Measurements from ENCODE around the gene CRIP3.

The CRIP3 gene

GRCh38 chr6:43260791-43261190 is 47.8 kb downstream of the CRIP3 start:
- no peaks in the 10 kb centered on the region for H3K79me2 ChIP-seq (ENCODE audit: control insufficient read depth, insufficient read depth, low read length, poor library complexity)
- no peak overlapping the region for H2BK5ac ChIP-seq (ENCODE audit: low read depth, low read length, poor library complexity)
- H3K4me3 ChIP-seq (ENCODE audit: low read depth, low read length): no peak overlapping the region
- H3K4me2 ChIP-seq (ENCODE audit: low read length): no peak overlapping the region
- H3K27ac ChIP-seq (ENCODE audit: low read depth, low read length): no peak overlapping the region
- no peak overlapping the region for H3K18ac ChIP-seq (ENCODE audit: low read length)
- H3K4ac ChIP-seq (ENCODE audit: low read depth, low read length): no peak overlapping the region
- H3K23ac ChIP-seq (ENCODE audit: low read length): no peak overlapping the region
- H2AK5ac ChIP-seq (ENCODE audit: low read length): no peak overlapping the region
- H3K4me1 ChIP-seq (ENCODE audit: control insufficient read depth in 1 of 2, insufficient read depth in 2 of 2, low read length in 2 of 2): no peaks in the 10 kb centered on the region
- DNase-seq: no peak
- no peaks in the 10 kb centered on the region for H3K36me3 ChIP-seq (ENCODE audit: control insufficient read depth in 1 of 2, insufficient read depth in 2 of 2, low read length in 2 of 2)
- no peak overlapping the region for H2AFZ ChIP-seq (ENCODE audit: insufficient read depth, low read length, poor library complexity)
- no peaks in the 10 kb centered on the region for H3K79me1 ChIP-seq (ENCODE audit: low read length)
- H2BK12ac ChIP-seq (ENCODE audit: low read length): no peak overlapping the region
- H4K91ac ChIP-seq (ENCODE audit: low read depth, low read length): no peak overlapping the region
- H2BK120ac ChIP-seq (ENCODE audit: insufficient read depth, low read length, poor library complexity): no peak overlapping the region
- H4K12ac ChIP-seq (ENCODE audit: low read depth, low read length): no peak overlapping the region
- H3K9ac ChIP-seq (ENCODE audit: low read length): no peak overlapping the region
- no peaks in the 10 kb centered on the region for H3K27me3 ChIP-seq (ENCODE audit: insufficient read depth, low read length)
- H3K9me3 ChIP-seq (ENCODE audit: insufficient read depth, low read depth, low read length): no peaks in the 10 kb centered on the region
- H3K14ac ChIP-seq (ENCODE audit: low read length): no peak overlapping the region
- no peak overlapping the region for H4K8ac ChIP-seq (ENCODE audit: low read depth, low read length)
- no CpG with 5 or more reads among the region's 4 CpGs for WGBS (ENCODE audit: extremely low coverage, insufficient coverage, insufficient read length)

- Histone ChIP-seq H3K4me3 (ENCODE audit: low read depth, low read length) (no peak overlapping the region), H4K12ac (ENCODE audit: low read depth, low read length) (no peak overlapping the region), H3K4me1 (ENCODE audit: control insufficient read depth in 1 of 2, insufficient read depth in 2 of 2, low read length in 2 of 2) (no peaks in the 10 kb centered on the region), H2AFZ (ENCODE audit: insufficient read depth, low read length, poor library complexity) (no peak overlapping the region), H3K79me2 (ENCODE audit: control insufficient read depth, insufficient read depth, low read length, poor library complexity) (no peaks in the 10 kb centered on the region), H3K4me2 (ENCODE audit: low read length) (no peak overlapping the region), H2AK5ac (ENCODE audit: low read length) (no peak overlapping the region), H4K91ac (ENCODE audit: low read depth, low read length) (no peak overlapping the region), H3K9me3 (ENCODE audit: insufficient read depth, low read depth, low read length) (no peaks in the 10 kb centered on the region), H3K79me1 (ENCODE audit: low read length) (no peaks in the 10 kb centered on the region), H3K9ac (ENCODE audit: low read length) (no peak overlapping the region), H3K27ac (ENCODE audit: low read depth, low read length) (no peak overlapping the region), H3K23ac (ENCODE audit: low read length) (no peak overlapping the region), H3K27me3 (ENCODE audit: insufficient read depth, low read length) (no peaks in the 10 kb centered on the region), H3K4ac (ENCODE audit: low read depth, low read length) (no peak overlapping the region), H2BK120ac (ENCODE audit: insufficient read depth, low read length, poor library complexity) (no peak overlapping the region), H3K18ac (ENCODE audit: low read length) (no peak overlapping the region), H3K14ac (ENCODE audit: low read length) (no peak overlapping the region), H2BK12ac (ENCODE audit: low read length) (no peak overlapping the region), H2BK5ac (ENCODE audit: low read depth, low read length, poor library complexity) (no peak overlapping the region), H4K8ac (ENCODE audit: low read depth, low read length) (no peak overlapping the region), H3K36me3 (ENCODE audit: control insufficient read depth in 1 of 2, insufficient read depth in 2 of 2, low read length in 2 of 2) (no peaks in the 10 kb centered on the region)
- WGBS (ENCODE audit: extremely low coverage, insufficient coverage, insufficient read length): no CpG with 5 or more reads among the region's 30 CpGs
- DNase-seq: no peak
Measured at GRCh38 chr6:43258807-43259686, 49.6 kb downstream of the CRIP3 start.

GRCh38 chr6:43258180-43258579 is 50.4 kb downstream of the CRIP3 start:
- H2BK120ac ChIP-seq (ENCODE audit: insufficient read depth, low read length, poor library complexity): no peak overlapping the region
- no peaks in the 10 kb centered on the region for H3K79me2 ChIP-seq (ENCODE audit: control insufficient read depth, insufficient read depth, low read length, poor library complexity)
- no peak overlapping the region for H3K4me2 ChIP-seq (ENCODE audit: low read length)
- no peak overlapping the region for H2BK5ac ChIP-seq (ENCODE audit: low read depth, low read length, poor library complexity)
- DNase-seq: no peak
- no peaks in the 10 kb centered on the region for H3K36me3 ChIP-seq (ENCODE audit: control insufficient read depth in 1 of 2, insufficient read depth in 2 of 2, low read length in 2 of 2)
- H3K4ac ChIP-seq (ENCODE audit: low read depth, low read length): no peak overlapping the region
- H3K79me1 ChIP-seq (ENCODE audit: low read length): no peaks in the 10 kb centered on the region
- no peak overlapping the region for H4K91ac ChIP-seq (ENCODE audit: low read depth, low read length)
- H3K4me3 ChIP-seq (ENCODE audit: low read depth, low read length): no peak overlapping the region
- H3K9me3 ChIP-seq (ENCODE audit: insufficient read depth, low read depth, low read length): no peaks in the 10 kb centered on the region
- no peak overlapping the region for H2BK12ac ChIP-seq (ENCODE audit: low read length)
- H3K27ac ChIP-seq (ENCODE audit: low read depth, low read length): no peak overlapping the region
- H2AK5ac ChIP-seq (ENCODE audit: low read length): no peak overlapping the region
- H3K14ac ChIP-seq (ENCODE audit: low read length): no peak overlapping the region
- H2AFZ ChIP-seq (ENCODE audit: insufficient read depth, low read length, poor library complexity): no peak overlapping the region
- H3K23ac ChIP-seq (ENCODE audit: low read length): no peak overlapping the region
- H3K18ac ChIP-seq (ENCODE audit: low read length): no peak overlapping the region
- H3K9ac ChIP-seq (ENCODE audit: low read length): no peak overlapping the region
- H3K4me1 ChIP-seq (ENCODE audit: control insufficient read depth in 1 of 2, insufficient read depth in 2 of 2, low read length in 2 of 2): no peaks in the 10 kb centered on the region
- WGBS (ENCODE audit: extremely low coverage, insufficient coverage, insufficient read length): no CpG with 5 or more reads among the region's 4 CpGs
- H3K27me3 ChIP-seq (ENCODE audit: insufficient read depth, low read length): no peaks in the 10 kb centered on the region
- H4K8ac ChIP-seq (ENCODE audit: low read depth, low read length): no peak overlapping the region
- no peak overlapping the region for H4K12ac ChIP-seq (ENCODE audit: low read depth, low read length)

GRCh38 chr6:43257367-43258145 is 51.1 kb downstream of the CRIP3 start:
- Histone ChIP-seq H2AK5ac (ENCODE audit: low read length) (no peak overlapping the region), H4K91ac (ENCODE audit: low read depth, low read length) (no peak overlapping the region), H3K36me3 (ENCODE audit: control insufficient read depth in 1 of 2, insufficient read depth in 2 of 2, low read length in 2 of 2) (no peaks in the 10 kb centered on the region), H3K79me2 (ENCODE audit: control insufficient read depth, insufficient read depth, low read length, poor library complexity) (no peaks in the 10 kb centered on the region), H2AFZ (ENCODE audit: insufficient read depth, low read length, poor library complexity) (no peak overlapping the region), H3K4ac (ENCODE audit: low read depth, low read length) (no peak overlapping the region), H2BK120ac (ENCODE audit: insufficient read depth, low read length, poor library complexity) (no peak overlapping the region), H3K4me2 (ENCODE audit: low read length) (no peak overlapping the region), H3K23ac (ENCODE audit: low read length) (no peak overlapping the region), H3K4me1 (ENCODE audit: control insufficient read depth in 1 of 2, insufficient read depth in 2 of 2, low read length in 2 of 2) (no peaks in the 10 kb centered on the region), H2BK12ac (ENCODE audit: low read length) (no peak overlapping the region), H2BK5ac (ENCODE audit: low read depth, low read length, poor library complexity) (no peak overlapping the region), H3K79me1 (ENCODE audit: low read length) (no peaks in the 10 kb centered on the region), H3K9ac (ENCODE audit: low read length) (no peak overlapping the region), H4K8ac (ENCODE audit: low read depth, low read length) (no peak overlapping the region), H3K9me3 (ENCODE audit: insufficient read depth, low read depth, low read length) (no peaks in the 10 kb centered on the region), H3K27ac (ENCODE audit: low read depth, low read length) (no peak overlapping the region), H3K14ac (ENCODE audit: low read length) (no peak overlapping the region), H3K27me3 (ENCODE audit: insufficient read depth, low read length) (no peaks in the 10 kb centered on the region), H3K18ac (ENCODE audit: low read length) (no peak overlapping the region), H4K12ac (ENCODE audit: low read depth, low read length) (no peak overlapping the region), H3K4me3 (ENCODE audit: low read depth, low read length) (no peak overlapping the region)
- no CpG with 5 or more reads among the region's 12 CpGs for WGBS (ENCODE audit: extremely low coverage, insufficient coverage, insufficient read length)
- no peak for DNase-seq

All from trophoblast cell (in vitro differentiated cells and primary cell).